H1 (cell line): ENCODE measurements around the gene GALNT9. TPM values are rescaled to one million over a fixed set of nuclear protein-coding genes. Genes with fewer than 3 reads are reported as not detected.

Experiments used
- CTCF ChIA-PET: fragments of 300-600 bp; sonication (Branson Sonifier 250); formaldehyde crosslinking; loops from one replicate; lab custom pipeline; 2021; ENCODE audit not compliant: partially characterized antibody; lab: Charles Lee
- POLR2A ChIA-PET: fragments of 300-600 bp; sonication (Branson Sonifier 250); formaldehyde crosslinking; loops from one replicate; lab custom pipeline; 2021; ENCODE audit warnings: inconsistent platforms; ENCODE audit not compliant: partially characterized antibody; lab: Charles Lee
- DNase-seq, 2 experiments: peaks; one replicate each; pipeline versions ENCODE4 v3.0.0 to v3.0.0-alpha.2; 2010 to 2022; ENCODE audit warnings: low spot score in 2 of 2, low read depth in 1 of 2, mixed read lengths in 1 of 2
- FAIRE-seq: peaks from 2 replicates; lab custom pipeline; 2011; peaks lifted over from hg19 to GRCh38; lab: Jason Lieb, UNC
- H2AFZ ChIP-seq: 2 replicates; pipeline ENCODE4 v1.8.1; 2012; ENCODE audit warnings: low read length, inconsistent platforms
- H2AK5ac ChIP-seq: 2 replicates; pipeline ENCODE4 v1.6.1; 2013; ENCODE audit warnings: low read depth, low read length
- H2BK120ac ChIP-seq: replicated peaks from 2 replicates; pipeline ENCODE3; 2013; ENCODE audit warnings: low read depth, low read length, inconsistent platforms
- H2BK12ac ChIP-seq: 2 replicates; pipeline ENCODE4 v1.6.1; 2013; ENCODE audit warnings: low read depth, low read length
- H2BK15ac ChIP-seq: 2 replicates; pipeline ENCODE4 v1.6.1; 2013; ENCODE audit warnings: low read length
- H2BK20ac ChIP-seq: 2 replicates; pipeline ENCODE4 v1.6.1; 2013; ENCODE audit warnings: low read length
- H2BK5ac ChIP-seq: 2 replicates; pipeline ENCODE4 v1.6.1; 2013; ENCODE audit warnings: low read depth, low read length
- H3K14ac ChIP-seq: 2 replicates; pipeline ENCODE4 v1.6.1; 2013; ENCODE audit warnings: inconsistent platforms; ENCODE audit not compliant: insufficient read length
- H3K18ac ChIP-seq: 2 replicates; pipeline ENCODE4 v1.6.1; 2013; ENCODE audit warnings: low read length; ENCODE audit errors: extremely low read depth
- H3K23ac ChIP-seq: 2 replicates; pipeline ENCODE4 v1.6.1; 2013; ENCODE audit warnings: inconsistent platforms; ENCODE audit not compliant: insufficient read length
- H3K23me2 ChIP-seq: 2 replicates; pipeline ENCODE4 v1.6.1; 2013; ENCODE audit warnings: low read depth, low read length
- H3K27ac ChIP-seq: 2 replicates; pipeline ENCODE4 v1.6.1; 2011; ENCODE audit warnings: low read depth, low read length, inconsistent platforms
- H3K27me3 ChIP-seq, 4 experiments: replicated peaks in 1 of 4; 1 replicate in 1 of 4; 2 replicates in 3 of 4; pipeline versions ENCODE4 v1.6.1 to v1.8.1; 2011 to 2013; ENCODE audit warnings: low read length in 3 of 4, mild to moderate bottlenecking in 3 of 4, inconsistent platforms in 2 of 4, mixed read lengths in 2 of 4, moderate library complexity in 1 of 4; ENCODE audit not compliant: control insufficient read depth in 3 of 4, insufficient read depth in 3 of 4; ENCODE audit errors: extremely low read depth in 1 of 4
- H3K36me3 ChIP-seq, 4 experiments: 2 replicates each; pipeline versions ENCODE4 v1.6.1 to v1.8.1; 2011 to 2013; ENCODE audit warnings: mild to moderate bottlenecking in 4 of 4, low read length in 3 of 4, moderate library complexity in 2 of 4, control low read depth in 1 of 4, inconsistent platforms in 1 of 4; ENCODE audit not compliant: insufficient read depth in 4 of 4, control insufficient read depth in 2 of 4
- H3K4ac ChIP-seq: replicated peaks from 2 replicates; pipeline ENCODE3; 2013; ENCODE audit warnings: low read length, low read depth, mixed read lengths, inconsistent platforms; ENCODE audit not compliant: insufficient read length
- H3K4me1 ChIP-seq, 4 experiments: replicated peaks in 1 of 4; 1 replicate in 1 of 4; 2 replicates in 3 of 4; pipeline versions ENCODE4 v1.6.1 to v1.8.1; 2011 to 2013; ENCODE audit warnings: low read length in 3 of 4, inconsistent platforms in 2 of 4, mixed read lengths in 1 of 4; ENCODE audit not compliant: insufficient read depth in 4 of 4, control insufficient read depth in 3 of 4
- H3K4me2 ChIP-seq, 2 experiments: 2 replicates each; pipeline versions ENCODE4 v1.6.1 to v1.8.1; 2011 to 2013; ENCODE audit warnings: low read depth in 2 of 2, low read length in 2 of 2, control low read depth in 1 of 2, inconsistent platforms in 1 of 2, mild to moderate bottlenecking in 1 of 2; ENCODE audit not compliant: insufficient read depth in 1 of 2
- H3K4me3 ChIP-seq, 4 experiments: fragments of 200-600, 300-600 bp in 1 of 4; sonication (generic), shearing (Covaris generic), sonication (Bioruptor Twin) in 1 of 4; 2 replicates each; pipeline versions ENCODE4 v1.5.1 to v1.8.1; 2011 to 2016; ENCODE audit warnings: low read length in 4 of 4, low read depth in 3 of 4, control low read depth in 2 of 4, inconsistent platforms in 2 of 4, mild to moderate bottlenecking in 2 of 4, mixed read lengths in 1 of 4, moderate library complexity in 1 of 4; ENCODE audit not compliant: insufficient read depth in 2 of 4; ENCODE audit errors: extremely low read depth in 1 of 4
- H3K56ac ChIP-seq: replicated peaks from 2 replicates; pipeline ENCODE3; 2013; ENCODE audit warnings: low read depth, mild to moderate bottlenecking, mixed read lengths, low read length, inconsistent platforms; ENCODE audit not compliant: insufficient read length
- H3K79me1 ChIP-seq: 2 replicates; pipeline ENCODE4 v1.6.1; 2013; ENCODE audit warnings: low read depth, low read length, control low read depth
- H3K79me2 ChIP-seq, 2 experiments: 2 replicates each; pipeline versions ENCODE4 v1.6.1 to v1.8.1; 2012 to 2013; ENCODE audit warnings: low read length in 2 of 2, mild to moderate bottlenecking in 2 of 2, inconsistent platforms in 1 of 2; ENCODE audit not compliant: insufficient read depth in 2 of 2, control insufficient read depth in 1 of 2
- H3K9ac ChIP-seq, 4 experiments: replicated peaks in 1 of 4; 1 replicate in 1 of 4; 2 replicates in 3 of 4; pipeline versions ENCODE4 v1.6.1 to v1.8.1; 2011 to 2013; ENCODE audit warnings: low read depth in 3 of 4, low read length in 3 of 4, control low read depth in 2 of 4, mild to moderate bottlenecking in 2 of 4, moderate library complexity in 2 of 4, inconsistent platforms in 1 of 4; ENCODE audit errors: extremely low read depth in 1 of 4
- H3K9me3 ChIP-seq, 2 experiments: 2 replicates each; pipeline versions ENCODE4 v1.6.1 to v1.8.1; 2012 to 2013; ENCODE audit warnings: mild to moderate bottlenecking in 2 of 2, moderate library complexity in 2 of 2, control low read depth in 1 of 2, inconsistent platforms in 1 of 2, low read depth in 1 of 2, low read length in 1 of 2, mixed read lengths in 1 of 2; ENCODE audit not compliant: insufficient read depth in 2 of 2
- H4K20me1 ChIP-seq, 2 experiments: replicated peaks in 1 of 2; 2 replicates each; pipeline versions ENCODE3 to v1.8.1; 2011 to 2013; ENCODE audit warnings: inconsistent platforms in 2 of 2, low read length in 2 of 2, mild to moderate bottlenecking in 1 of 2; ENCODE audit not compliant: insufficient read depth in 2 of 2, control insufficient read depth in 1 of 2
- H4K5ac ChIP-seq: 2 replicates; pipeline ENCODE4 v1.6.1; 2013; ENCODE audit warnings: low read length, low read depth, mixed read lengths, inconsistent platforms; ENCODE audit not compliant: insufficient read length
- H4K8ac ChIP-seq: 2 replicates; pipeline ENCODE4 v1.8.0; 2013; ENCODE audit warnings: mild to moderate bottlenecking, moderate library complexity, low read length, inconsistent platforms; ENCODE audit not compliant: insufficient read depth; ENCODE audit errors: extremely low read depth
- H4K91ac ChIP-seq: replicated peaks from 2 replicates; pipeline ENCODE3; 2013; ENCODE audit warnings: low read length, mixed read lengths, inconsistent platforms; ENCODE audit not compliant: insufficient read length
- ATF2 ChIP-seq: IDR thresholded peaks from 2 replicates; pipeline ENCODE4 v1.6.1; 2012; ENCODE audit warnings: low read length, inconsistent platforms
- CHD1 ChIP-seq: IDR thresholded peaks from 2 replicates; pipeline ENCODE4 v1.6.1; 2012; ENCODE audit warnings: low read depth, low read length, improper control_type of control experiment
- E2F6 ChIP-seq: IDR thresholded peaks from 2 replicates; pipeline ENCODE4 v1.6.1; 2012; ENCODE audit warnings: inconsistent platforms
- SP1 ChIP-seq: IDR thresholded peaks from 2 replicates; pipeline ENCODE4 v1.6.1; 2011; ENCODE audit warnings: low read depth, low read length
- SRF ChIP-seq: IDR thresholded peaks from 2 replicates; pipeline ENCODE4 v1.6.1; 2011; ENCODE audit warnings: mild to moderate bottlenecking, low read depth, low read length, moderate library complexity
- WGBS, 2 experiments: shearing (Covaris generic) in 1 of 2; methylation state at CpG; one replicate each; pipeline versions ENCODE4 v1.1.6 to v1.1.7; 2013 to 2015; ENCODE audit warnings: low lambda C conversion rate in 2 of 2, mixed read lengths in 2 of 2, inconsistent platforms in 1 of 2, low coverage in 1 of 2, missing lambda C conversion rate in 1 of 2; ENCODE audit not compliant: insufficient replicate concordance in 2 of 2, insufficient coverage in 1 of 2, insufficient read length in 1 of 2; ENCODE audit errors: extremely low coverage in 1 of 2, missing lambda C conversion rate in 1 of 2; 5-methylcytosine and 5-hydroxymethylcytosine counted together
- polyA plus RNA-seq, 7 experiments: library from polyadenylated mRNA; depleted of rRNA in 3 of 7; stranded (reverse) in 5 of 7; unstranded in 2 of 7; fragments of >200 nt in 5 of 7; fragments of 200-250 nt in 2 of 7; gene quantifications; 1 replicate in 5 of 7; 2 replicates in 1 of 7; 4 replicates in 1 of 7; pipeline versions ENCODE4 v1.2.1 to v1.2.3, GENCODE V29; 2011 to 2013; ENCODE audit warnings: missing spikeins in 2 of 7, mixed read lengths in 2 of 7
- total RNA-seq: library from RNA; stranded (reverse); fragmentation: NEBNext Ultra II Directional; extraction: Animal tissue kit (Norgen Biotek cat#: 25700); gene quantifications from 2 replicates; pipeline ENCODE4 v1.2.1, GENCODE V29; 2021

GALNT9 gene
- total and polyA plus RNA-seq, 2 of the 8 experiments (the other 6 are each of a cell fraction or from before 2014, with no cell fraction given): 2.0 to 3.6 TPM

- CTCF ChIA-PET: interaction anchor here (1.2 to 2.0 kb wide), 5 partner anchors 9 to 103 kb away, joined by 3 to 6 read pairs (median 4); no protein-coding TSS in a partner anchor
- Histone ChIP-seq H4K8ac (no peak overlapping the region), H4K5ac (no peak overlapping the region), H4K91ac (no peak overlapping the region), H3K4me2 (no peak overlapping the region), H3K79me2 (no peaks in the 10 kb centered on the region), H2BK15ac (no peak overlapping the region), H2BK20ac (no peak overlapping the region), H3K9ac (no peak overlapping the region), H3K4me1 (peaks cover 0 to 10% (median 4%) of the 10 kb centered on the region in 4 experiments; a peak in 4 of 7 replicates), H3K18ac (no peak overlapping the region), H3K4me3 (no peak overlapping the region), H3K27me3 (peaks cover 0 to 16% (median 7%) of the 10 kb centered on the region in 4 experiments; a peak in 4 of 7 replicates), H3K14ac (no peak overlapping the region), H2AK5ac (no peak overlapping the region), H2BK12ac (no peak overlapping the region), H2BK120ac (no peak overlapping the region), H3K23me2 (no peaks in the 10 kb centered on the region), H3K4ac (no peak overlapping the region), H3K23ac (no peak overlapping the region), H2AFZ (no peak overlapping the region), H3K36me3 (no peaks in the 10 kb centered on the region), H3K79me1 (no peaks in the 10 kb centered on the region), H3K27ac (no peak overlapping the region), H4K20me1 (peaks cover 0 to 2% of the 10 kb centered on the region in 2 experiments), H2BK5ac (no peak overlapping the region), H3K9me3 (peaks cover 0 to 17% of the 10 kb centered on the region in 2 experiments; a peak in 2 of 4 replicates), H3K56ac (no peak overlapping the region)
- WGBS, 2 experiments: 89% methylated on average over 35 of the region's 52 CpGs; no CpG with 5 or more reads in 1 of the 2 experiments
- FAIRE-seq (no peak), DNase-seq (no peak)
- POLR2A ChIA-PET: no interaction called here
- TF ChIP-seq SP1 (no peak), E2F6 (no peak), ATF2 (no peak), SRF (no peak), CHD1 (no peak)
Measured at GRCh38 chr12:132360906-132361777, 31.8 kb upstream of the GALNT9 start.
